NCI-H1105 (cell line): ENCODE measurements around the gene PIWIL4.
A peak's percentile ranks its signal among the peaks of the same experiment; 100 is the strongest.
"Not testable (repeated sequence)": the region's sequence is repeated elsewhere in the genome, so short reads cannot be mapped to it uniquely, and the experiment has no call there.

Experiments
- DNase-seq: peaks from one replicate; lab custom pipeline; 2025; lab: John Stamatoyannopoulos, UW

PIWIL4 gene

GRCh38 chr11:94549146-94549545, 18.0 kb upstream of the PIWIL4 start:
- no peak for DNase-seq

GRCh38 chr11:94550513-94550912, 16.7 kb upstream of the PIWIL4 start:
- DNase-seq, result no peak

GRCh38 chr11:94553938-94554337, 13.2 kb upstream of the PIWIL4 start:
- peak; percentile 16 for DNase-seq

DNA sequence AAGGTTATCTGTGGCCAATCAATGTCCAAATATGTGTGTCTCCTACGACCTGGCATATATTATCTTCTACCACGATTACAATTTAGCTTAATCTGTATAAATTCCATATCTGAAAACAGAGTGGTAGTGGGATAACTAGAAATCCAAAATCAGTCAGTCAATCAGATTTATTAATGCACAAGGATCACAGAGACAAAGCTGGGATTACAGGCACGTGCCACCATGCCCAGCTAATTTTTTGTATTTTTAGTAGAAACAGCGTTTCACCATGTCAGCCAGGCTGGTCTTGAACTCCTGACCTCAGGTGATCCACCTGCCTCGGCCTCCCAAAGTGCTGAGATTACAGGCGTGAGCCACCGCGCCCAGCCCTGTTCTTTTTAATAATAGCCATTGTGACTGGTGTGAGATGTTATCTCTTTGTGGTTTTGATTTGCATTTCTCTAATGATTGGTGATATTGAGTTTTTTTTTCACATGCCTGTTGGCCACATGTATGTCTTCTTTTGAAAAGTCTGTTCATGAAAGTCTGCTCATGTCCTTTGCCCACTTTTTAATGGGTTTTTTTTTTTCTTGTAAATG, 11.3 kb upstream of the PIWIL4 start:
- not testable (repeated sequence) for DNase-seq

GRCh38 chr11:94557421-94557820, 9.7 kb upstream of the PIWIL4 start:
- no peak for DNase-seq

- no peak for DNase-seq
These were observed 9.2 kb upstream of the PIWIL4 start for GRCh38 chr11:94557992-94558391.

DNA sequence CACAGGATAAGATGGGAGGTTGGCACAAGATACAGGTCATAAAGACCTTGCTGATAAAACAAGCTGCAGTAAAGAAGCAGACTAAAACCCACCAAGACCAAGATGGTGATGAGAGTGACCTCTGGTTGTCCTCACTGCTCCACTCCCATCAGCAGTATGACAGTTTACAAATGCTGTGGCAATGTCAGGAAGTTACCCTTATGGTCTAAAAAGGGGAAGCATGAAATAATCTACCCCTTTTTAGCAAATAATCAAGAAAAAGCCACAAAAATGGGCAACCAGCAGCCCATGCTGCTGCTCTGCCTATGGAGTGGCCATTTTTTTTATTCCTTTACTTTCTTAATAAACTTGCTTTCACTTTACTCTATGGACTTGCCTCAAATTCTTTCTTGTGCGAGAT, 8.7 kb upstream of the PIWIL4 start:
- DNase-seq, result no peak

DNA sequence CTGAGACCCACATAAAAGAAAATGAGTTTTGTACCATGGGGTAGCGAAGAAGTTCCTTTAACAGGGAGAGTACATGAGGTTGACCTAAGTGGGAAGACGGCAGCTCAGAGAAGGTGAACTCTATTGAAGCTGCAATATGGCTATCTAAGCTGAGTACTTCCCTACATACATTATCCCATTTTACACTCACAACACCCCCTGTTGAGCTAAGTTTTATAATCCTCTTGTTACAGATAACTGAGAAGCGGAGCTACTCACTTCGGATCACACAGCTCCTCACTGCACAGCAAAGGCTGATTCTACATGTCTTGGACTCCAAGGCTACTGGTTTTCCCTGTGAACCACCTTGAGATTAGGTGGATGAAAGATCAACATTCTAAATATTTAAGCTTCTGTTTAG, 8.2 kb upstream of the PIWIL4 start:
- DNase-seq, result no peak

DNA sequence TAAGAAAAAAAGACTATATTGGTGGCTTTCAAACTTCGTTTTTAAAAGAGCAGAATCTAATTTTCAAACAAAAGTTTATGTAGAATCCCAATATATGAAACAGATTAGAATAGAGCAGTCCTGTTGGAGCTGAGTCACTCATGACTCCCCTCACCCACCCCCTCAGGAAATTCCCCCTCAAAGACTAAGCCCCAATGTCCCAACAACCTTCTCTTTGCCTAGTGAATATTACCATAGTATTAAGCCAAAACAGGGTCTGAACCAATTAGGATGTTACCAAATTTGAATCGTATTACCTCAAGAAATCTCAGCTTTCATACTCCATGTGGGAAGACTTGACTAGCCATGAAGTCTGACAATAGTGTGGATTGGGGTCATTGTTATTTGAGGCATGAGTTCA, 7.8 kb upstream of the PIWIL4 start:
- no peak for DNase-seq

DNA sequence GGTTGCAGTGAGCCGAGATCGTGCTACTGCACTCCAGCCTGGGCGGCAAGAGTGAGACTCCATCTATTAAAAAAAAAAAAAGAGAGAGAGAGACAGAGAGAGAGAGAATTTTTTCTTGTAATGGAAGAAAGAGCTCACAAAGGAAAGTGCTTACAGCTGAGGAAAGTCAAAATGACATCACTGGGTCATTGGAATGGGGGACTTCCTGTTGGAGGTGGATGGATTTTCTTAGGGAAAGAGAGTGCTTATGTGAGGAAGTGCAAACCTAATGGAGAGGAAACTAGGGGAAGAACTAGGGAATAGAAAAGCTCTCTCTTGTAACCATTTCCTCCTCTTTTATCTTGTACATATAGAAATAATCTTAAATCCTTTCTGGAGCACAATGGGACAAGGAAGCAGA, 6.3 kb upstream of the PIWIL4 start:
- DNase-seq, result no peak

GRCh38 chr11:94563176-94563847, 3.9 kb upstream of the PIWIL4 start:
- no peak for DNase-seq

DNA sequence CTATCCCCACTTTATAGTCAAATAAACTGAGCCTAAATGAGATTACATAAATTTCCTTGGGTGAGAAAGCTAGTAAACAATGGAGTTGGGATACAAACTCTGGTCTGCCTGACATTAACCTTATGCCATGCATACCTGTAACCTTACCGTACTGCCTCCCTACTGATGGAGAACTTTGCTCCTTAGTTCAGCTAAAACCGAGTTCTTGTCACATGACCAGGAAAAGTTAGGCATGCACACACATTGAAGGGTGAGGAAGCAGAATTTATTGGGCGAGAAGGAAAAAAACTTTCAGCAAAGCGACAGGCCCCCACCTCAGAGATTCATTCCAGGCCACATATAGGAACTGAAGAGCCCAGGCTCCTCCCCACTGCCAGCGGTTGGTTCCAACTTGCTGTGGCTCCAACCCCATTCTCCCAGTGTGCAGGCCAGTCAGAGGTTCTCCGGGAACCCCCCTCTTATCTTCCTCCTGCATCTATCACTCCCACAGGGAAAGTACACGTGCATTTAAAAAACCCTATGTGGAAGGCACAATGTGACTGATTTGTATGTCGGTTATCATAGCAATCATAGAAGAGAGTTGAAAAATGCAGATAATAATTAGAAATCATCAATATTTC, 3.2 kb upstream of the PIWIL4 start:
- no peak for DNase-seq

DNA sequence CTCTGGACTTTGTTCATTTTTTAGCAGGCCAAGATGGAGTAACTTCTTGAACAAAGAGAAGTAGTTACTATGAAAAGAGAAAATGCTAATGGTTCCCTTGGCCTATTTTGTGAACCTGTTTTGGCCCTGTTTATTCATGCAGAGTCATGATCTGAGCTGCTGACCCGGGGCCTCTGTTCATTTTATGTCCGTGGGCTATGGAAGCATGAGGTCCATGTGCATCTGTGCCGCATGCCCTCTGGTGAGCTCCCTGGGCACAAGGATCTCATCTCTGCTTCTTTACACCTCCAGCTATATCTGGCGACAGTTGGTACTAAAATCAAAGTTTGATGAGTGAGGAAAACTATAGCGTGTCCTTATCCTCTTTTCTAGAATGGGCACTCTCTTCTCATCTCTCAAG, 1.0 kb downstream of the PIWIL4 start:
- no peak for DNase-seq

- no peak for DNase-seq
These were observed 1.5 kb downstream of the PIWIL4 start for GRCh38 chr11:94568717-94569116.

- not testable (repeated sequence) for DNase-seq
These were observed 5.8 kb downstream of the PIWIL4 start for GRCh38 chr11:94572975-94573374.

- DNase-seq, result no peak
These were observed 7.2 kb downstream of the PIWIL4 start for GRCh38 chr11:94574193-94574961.

GRCh38 chr11:94576306-94576705, 9.1 kb downstream of the PIWIL4 start:
- DNase-seq, result no peak

- DNase-seq, result no peak
These were observed 10.7 kb downstream of the PIWIL4 start for GRCh38 chr11:94577841-94578240.

GRCh38 chr11:94581926-94582325, 14.8 kb downstream of the PIWIL4 start:
- DNase-seq, result no peak

- DNase-seq, result peak; percentile 89
These were observed 16.2 kb downstream of the PIWIL4 start for GRCh38 chr11:94583213-94583865.

- DNase-seq, result no peak
These were observed 16.8 kb downstream of the PIWIL4 start for GRCh38 chr11:94583866-94584500.

- no peak for DNase-seq
These were observed 17.8 kb downstream of the PIWIL4 start for GRCh38 chr11:94584978-94585377.
